HG02885 (cell line): ENCODE measurements around the gene AACS.
"Not testable (repeated sequence)": the region's sequence is repeated elsewhere in the genome, so short reads cannot be mapped to it uniquely, and the experiment has no call there.

Source experiments
- ATAC-seq: cut with Tn5 transposase; IDR thresholded peaks from one replicate; pipeline ENCODE4 v1.9.1; 2021; ENCODE audit warnings: mild to moderate bottlenecking; ENCODE audit not compliant: unreplicated experiment, poor library complexity

AACS gene, protein sequence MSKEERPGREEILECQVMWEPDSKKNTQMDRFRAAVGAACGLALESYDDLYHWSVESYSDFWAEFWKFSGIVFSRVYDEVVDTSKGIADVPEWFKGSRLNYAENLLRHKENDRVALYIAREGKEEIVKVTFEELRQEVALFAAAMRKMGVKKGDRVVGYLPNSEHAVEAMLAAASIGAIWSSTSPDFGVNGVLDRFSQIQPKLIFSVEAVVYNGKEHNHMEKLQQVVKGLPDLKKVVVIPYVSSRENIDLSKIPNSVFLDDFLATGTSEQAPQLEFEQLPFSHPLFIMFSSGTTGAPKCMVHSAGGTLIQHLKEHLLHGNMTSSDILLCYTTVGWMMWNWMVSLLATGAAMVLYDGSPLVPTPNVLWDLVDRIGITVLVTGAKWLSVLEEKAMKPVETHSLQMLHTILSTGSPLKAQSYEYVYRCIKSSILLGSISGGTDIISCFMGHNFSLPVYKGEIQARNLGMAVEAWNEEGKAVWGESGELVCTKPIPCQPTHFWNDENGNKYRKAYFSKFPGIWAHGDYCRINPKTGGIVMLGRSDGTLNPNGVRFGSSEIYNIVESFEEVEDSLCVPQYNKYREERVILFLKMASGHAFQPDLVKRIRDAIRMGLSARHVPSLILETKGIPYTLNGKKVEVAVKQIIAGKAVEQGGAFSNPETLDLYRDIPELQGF

DNA sequence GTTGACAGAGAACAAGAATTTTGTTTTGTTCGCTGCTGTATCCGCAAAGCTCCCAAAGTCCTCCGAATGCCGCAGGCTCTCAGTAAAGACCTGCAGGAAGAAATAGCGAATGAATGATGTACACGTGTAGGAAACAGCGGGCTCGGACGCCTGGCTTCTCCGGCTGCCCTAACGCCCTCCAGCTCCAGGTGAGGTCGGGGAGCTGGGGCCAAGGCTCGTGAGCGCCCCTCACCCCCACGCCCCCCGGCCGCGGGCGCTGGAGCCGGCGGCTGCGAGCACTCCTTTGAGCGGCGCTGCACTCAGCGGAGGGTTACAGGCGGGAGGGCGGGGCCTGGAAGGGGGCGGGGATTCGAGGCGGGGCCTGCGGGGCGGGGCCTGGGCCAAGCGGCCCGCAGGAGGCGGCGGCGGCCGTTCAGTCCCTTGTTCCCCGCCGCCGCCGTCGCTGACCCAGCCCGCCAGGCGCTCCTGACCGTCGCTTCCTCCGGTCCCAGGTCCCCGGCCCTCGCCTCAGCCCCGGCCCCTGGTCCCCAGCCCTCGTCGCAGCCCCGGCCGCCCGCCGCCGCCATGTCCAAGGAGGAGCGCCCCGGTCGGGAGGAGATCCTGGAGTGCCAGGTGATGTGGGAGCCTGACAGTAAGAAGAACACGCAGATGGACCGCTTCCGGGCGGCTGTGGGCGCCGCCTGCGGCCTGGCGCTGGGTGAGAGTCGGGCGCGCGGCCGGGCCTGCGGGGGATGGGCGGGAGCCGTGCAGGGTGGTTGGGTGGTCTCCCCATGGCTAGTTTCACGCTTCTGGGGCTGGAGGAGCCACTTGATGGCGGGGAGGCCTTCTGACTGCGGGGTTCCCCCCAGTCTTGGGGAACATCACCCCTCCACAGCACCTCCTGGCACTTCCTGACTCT lies at the start of gene AACS:
AACS (plus strand) TSS at position 415 of the 898 bp plus-strand sequence; CDS start at position 565, 150 bp downstream.
- ATAC-seq, result peak; percentile 92

DNA sequence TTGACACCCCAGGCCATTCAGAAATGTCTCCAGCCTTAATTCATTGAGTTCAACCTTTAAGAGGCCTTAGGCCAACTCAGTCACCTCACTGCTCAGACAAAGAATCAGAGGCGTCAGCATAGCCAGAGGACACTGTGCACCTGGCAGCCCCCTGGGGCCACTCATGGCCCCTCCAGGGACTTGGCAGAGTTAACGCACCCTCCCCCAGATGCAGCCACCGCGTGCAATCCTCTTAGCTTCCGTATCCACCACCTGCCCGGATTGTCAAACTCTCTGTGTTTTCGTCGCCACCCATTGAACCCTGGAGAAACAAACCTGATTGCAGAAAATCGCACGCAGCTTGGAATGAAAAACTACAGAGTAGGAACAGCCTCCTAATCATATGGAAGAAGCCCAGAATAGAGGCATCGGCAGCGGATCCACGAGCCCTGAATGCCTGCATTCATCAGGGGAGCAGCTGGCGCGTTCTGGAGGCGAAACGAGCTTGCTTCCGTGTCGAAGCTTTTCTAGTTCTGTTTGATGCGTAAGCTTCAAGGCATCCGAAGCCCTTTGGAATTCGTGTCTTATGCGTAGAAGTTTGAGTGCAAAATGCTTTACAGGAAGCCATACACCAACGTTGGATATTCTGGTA lies 49.4 kb upstream of the AACS start:
- no peak for ATAC-seq

DNA sequence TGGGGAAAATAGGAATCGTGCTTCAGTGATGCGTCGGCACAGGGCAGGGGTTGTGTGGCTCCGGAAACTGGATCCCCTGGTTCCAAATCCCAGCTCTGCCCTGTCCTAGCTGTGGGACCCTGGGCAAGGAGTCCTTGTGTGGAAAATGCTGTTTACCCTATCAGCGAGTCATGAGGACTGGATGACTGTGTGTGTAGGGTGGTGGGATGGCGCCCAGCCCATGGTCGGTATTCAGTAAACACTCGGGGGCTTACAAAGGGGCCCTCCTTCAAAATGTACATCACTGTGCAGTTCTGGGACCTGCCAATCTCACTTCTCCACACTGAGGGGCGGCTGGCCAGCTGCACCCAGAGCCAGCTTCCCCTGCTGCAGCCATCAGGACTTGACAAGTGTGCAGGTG lies 47.4 kb upstream of the AACS start:
- no peak for ATAC-seq

DNA sequence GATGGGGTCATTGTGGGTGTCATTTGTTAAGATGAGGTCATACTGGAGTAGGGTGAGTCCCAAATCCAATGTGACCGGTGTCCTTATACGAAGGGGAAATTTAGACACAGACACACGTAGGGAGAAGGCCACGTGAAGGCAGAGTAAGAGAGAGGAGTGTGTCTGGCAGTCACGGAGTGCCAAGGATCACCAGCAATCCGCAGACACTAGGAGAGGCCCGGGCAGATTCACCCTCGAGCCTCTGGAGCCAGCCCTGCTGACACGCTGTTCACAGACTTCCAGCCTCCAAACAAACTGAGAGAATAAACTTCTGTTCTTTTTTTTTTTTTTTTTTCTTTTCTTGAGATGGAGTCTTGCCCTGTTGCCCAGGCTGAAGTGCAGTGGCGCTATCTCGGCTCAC lies 46.9 kb upstream of the AACS start:
- no peak for ATAC-seq

DNA sequence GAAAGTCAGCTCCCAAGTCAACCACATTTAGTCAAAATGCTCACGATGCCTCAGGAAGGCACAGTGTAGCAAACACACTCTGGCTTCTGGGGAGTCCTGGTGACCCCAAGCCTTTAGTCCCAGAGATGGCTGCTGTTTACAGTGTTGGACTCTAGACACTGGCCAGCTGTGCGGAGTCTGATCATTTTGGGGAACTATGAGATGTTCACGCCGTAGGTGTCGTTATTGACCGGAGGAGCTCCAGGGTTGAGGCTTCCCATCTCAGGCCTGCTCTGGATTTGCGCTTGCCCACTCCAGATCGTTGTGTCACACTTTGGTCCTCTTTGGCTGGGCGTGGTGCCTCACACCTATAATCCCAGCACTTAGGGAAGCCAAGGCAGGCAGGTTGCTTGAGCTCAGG lies 44.1 kb upstream of the AACS start:
- no peak for ATAC-seq

DNA sequence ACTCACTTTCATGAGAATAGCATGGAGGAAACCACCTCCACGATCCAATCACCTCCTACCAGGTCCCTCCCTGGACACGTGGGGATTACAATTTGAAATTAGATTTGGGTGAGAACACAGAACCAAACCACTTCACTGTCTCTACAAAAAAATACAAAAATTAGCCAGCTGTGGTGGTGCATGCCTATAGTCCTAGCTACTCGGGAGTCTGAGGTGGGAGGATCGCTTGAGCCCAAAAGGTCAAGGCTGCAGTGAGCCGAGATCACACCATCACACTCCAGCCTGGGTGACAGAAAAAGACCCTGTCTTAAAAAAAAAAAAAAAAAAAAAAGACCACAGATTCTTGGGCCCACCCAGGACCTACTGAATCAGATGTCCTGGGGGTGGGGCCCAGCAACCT lies 43.5 kb upstream of the AACS start:
- ATAC-seq, result no peak

DNA sequence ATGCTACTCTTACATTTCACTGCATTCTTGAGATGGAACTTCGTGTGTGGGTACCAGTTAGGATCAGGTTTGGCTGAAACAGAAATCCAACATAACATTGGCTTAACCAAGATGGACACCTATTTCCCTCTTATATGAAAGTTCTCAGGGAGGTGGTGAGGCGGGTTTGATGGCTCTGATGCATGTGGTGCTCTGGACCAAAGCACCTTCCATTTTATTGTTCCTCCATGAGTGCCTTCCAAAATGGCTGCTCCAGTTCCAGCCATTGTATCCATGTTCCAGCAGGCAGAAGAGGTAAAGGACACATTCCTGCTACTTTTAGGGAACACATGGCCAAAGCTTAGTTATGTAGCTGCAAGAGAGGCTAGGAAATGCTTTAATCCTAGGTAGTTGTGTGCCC lies 42.2 kb upstream of the AACS start:
- no peak for ATAC-seq

DNA sequence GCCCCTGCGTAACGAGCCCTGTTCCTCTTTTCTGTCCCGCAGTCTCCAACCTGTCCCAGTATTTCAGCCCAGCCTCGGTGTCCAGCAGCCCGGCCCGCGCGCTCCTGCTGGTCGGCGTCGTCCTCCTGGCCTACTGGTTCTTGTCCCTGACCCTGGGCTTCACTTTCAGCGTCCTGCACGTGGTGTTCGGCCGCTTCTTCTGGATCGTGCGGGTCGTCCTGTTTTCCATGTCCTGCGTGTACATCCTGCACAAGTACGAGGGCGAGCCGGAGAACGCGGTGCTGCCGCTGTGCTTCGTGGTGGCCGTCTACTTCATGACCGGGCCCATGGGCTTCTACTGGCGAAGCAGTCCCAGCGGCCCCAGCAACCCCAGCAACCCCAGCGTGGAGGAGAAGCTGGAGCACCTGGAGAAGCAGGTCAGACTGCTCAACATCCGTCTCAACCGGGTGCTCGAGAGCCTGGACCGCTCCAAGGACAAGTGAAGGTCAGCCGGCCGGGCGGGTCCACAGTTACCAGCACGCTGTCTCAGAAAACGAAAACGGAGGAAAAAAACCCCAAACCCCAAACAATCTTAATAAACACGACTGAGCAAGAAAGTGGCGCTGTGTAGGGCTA lies 40.2 kb upstream of the AACS start:
- ATAC-seq, result no peak

DNA sequence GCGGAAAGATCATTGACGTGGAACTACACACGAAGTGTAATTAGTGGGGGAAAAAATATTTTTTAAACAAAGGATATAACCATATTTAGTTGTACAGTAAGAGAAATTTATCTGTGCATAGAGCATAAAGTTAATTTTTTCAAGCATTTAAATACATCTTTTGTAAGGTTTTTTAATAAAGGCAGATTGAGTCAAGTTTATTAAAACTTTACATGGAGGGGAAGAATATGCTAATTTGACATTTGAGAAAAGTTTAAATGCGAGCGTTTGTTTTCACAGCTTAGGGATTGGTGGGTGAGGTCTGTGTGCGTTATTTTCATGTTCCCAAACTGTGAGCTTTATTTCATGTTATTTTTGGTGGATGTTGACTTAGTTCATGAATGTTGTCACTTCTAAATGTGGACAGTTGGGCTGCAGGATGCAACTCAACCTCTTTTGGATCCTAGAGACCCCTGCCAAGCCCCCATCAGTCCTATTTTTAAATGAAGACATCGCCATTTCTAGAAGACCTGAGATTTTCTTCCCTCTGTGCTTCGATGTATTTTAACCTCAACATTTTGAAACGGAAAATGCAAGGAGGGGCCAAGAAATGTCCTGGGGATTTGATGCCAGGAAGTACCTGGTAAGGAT lies 39.5 kb upstream of the AACS start:
- no peak for ATAC-seq

DNA sequence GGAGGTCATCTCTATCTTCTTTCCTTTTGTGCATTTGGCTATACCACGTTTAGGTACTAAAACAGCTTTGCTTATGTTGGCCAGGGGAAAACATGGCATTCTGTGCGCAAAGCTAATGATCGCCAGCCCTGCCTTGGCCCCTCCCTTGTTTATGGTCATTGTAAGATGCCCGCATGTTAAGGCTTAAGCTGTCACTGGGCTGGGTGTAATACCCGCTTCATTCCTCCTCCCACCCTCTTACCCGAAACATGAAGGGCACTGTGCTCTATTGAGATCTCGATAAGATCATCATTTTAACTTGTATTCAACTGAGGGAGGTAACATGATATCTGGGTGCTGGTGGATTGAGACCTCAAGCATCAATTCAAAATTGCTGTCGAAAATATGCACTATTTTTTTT lies 37.1 kb upstream of the AACS start:
- ATAC-seq, result no peak

DNA sequence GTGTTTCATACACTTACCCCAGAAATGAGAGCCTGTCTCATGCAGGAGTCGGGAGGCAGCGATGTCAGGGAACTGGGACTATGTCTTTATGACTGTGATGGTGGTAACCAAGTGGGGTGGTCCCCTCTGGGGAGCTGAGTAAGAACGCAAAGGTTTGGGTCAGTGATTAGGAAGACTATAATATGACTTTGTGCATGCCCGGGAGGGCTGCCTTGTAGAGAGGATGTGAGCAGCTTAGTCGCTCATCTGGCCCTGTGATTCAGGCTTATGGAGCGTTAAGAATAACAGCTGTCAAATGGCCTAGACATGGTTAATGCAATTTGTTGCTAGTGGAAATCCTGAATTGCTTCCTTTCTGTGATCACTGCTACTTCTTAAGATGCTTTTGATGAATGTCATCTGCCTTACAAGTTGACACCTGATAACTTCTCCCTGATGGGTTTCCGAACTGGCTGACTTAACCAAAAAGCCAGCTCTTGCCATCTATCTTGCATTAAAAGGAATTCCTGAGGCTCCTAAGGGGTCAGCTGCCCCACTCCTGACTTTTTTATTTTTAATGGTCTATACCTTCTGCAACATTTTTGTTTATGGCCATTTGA lies 35.4 kb upstream of the AACS start:
- no peak for ATAC-seq

DNA sequence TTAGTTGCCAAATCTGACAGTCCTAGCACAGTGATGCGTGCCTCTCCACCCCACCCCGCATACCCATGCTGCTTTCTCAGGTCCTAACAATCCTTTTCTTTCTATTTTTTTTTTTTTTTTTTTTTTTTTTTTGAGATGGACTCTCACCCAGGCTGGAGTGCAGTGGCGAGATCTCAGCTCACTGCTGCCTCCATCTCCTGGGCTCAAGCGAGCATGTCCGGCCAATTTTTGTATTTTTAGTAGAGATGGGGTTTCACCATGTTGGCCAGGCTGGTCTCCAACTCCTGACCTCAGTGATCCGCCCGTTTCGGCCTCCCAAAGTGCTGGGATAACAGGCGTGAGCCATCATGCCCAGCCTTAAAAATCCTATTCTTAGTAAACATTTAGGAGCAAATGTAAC lies 33.8 kb upstream of the AACS start:
- not testable (repeated sequence) for ATAC-seq

DNA sequence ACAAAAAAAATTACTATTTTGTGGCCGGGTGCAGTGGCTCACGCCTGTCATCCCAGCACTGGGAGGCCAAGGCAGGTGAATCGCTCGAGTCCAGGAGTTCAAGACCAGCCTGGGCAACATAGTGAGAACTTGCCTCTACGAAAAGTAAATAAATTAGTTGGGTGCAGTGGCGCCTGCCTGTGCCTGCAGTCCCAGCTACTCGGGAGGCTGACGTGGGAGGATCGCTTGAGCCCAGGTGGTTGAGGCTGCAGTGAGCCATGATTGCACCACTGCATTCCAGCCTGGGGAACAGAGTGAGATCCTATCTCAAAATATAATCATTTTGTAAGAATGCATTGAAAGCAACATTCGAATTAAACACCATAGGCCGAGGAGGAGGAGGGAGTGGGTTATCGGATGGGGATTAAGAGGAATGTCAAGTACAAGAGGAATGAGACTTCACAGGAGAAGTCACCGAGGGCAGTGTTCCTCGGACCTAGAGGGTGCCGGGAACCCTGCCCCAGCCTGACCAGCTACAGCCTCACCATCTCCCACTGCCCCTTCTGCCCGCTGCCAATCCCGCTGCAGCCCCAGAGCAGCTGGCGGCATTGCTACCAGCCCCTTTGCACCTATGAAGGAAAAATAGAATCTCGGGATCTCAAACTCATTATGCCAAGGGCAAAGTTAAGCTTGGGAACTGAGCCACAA lies 32.6 kb upstream of the AACS start:
- ATAC-seq, result no peak

DNA sequence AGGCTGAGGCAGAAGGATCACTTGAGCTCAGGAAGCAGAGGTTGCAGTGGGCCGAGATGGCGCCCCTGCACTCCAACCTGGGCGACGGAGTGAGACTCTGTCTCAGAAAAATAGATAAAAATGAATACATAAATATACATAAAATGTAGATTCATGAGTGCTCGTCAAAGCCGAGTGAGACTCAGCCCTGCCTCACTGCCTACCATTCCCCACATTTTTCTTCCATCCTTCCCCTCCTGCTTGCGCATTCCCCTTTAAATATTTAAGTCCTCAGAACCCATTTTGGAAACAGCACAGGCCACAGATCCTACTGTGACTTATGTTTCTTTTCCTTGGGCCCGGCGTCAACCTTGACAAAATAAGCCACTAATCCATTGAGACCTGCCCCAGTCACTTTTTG lies 31.9 kb upstream of the AACS start:
- ATAC-seq, result no peak

DNA sequence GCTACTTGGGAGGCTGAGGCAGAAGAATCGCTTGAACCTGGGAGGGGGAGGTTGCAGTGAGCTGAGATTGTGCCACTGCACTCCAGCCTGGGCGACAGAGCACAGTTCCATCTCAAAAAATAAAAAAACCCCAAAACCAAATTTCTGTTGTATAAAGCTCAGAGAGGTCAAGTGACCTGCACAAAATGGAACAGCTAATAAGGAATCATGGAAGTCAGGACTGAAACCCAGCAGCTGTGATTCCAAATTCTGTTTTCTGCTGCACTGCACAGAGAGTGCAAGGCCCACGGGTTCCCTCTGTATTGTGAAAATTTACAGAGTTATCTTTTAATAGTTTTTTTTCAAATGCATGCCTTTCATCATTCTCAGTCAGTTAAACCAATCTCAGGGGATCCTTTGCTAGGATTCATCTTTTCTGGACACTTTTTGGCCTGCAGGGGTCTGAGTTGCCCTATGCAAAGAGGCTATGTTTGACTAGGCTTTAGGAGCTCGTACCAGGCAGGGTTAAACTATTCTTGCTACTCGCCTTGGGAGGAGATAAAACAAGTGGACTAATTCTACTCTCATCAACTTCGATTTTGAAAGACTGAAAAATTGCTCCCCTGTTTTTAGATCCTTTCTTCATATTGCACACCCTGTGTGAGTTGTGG lies 26.1 kb upstream of the AACS start:
- no peak for ATAC-seq

DNA sequence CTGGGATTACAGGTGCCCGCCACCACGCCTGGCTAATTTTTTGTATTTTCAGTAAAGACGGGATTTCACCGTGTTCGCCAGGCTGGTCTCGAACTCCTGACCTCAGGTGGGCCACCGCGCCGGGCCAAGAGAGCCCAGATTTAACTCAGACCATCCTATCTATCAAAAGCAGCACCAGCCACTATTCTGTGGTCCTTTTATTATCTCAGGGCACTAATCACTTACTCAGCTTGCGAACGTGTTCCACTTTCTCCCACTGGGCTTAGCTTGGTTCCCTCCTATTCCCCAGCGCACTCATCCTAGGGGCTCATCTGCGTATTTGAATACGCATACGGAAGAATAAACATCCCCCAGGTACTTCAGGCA lies 16.2 kb upstream of the AACS start:
- no peak for ATAC-seq

DNA sequence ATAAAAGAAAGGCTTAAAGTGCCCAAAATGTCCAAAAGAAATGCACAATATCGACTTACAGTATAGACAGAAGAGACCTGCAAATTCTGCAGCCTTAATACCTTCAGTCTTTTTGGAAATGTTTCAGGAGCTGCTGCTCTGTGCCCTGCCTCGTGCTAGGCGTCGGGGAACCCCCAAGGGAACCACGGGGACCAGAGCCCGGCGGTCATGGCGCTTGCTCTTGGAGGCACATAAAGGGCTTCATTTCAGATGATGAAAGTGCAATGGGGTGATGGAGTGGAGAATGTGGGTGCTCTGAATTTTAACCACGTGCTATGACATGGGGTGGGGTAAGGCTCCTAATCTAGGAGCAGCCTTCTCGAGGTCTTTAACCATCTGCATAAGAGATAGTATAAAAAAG lies 14.8 kb upstream of the AACS start:
- ATAC-seq, result no peak

DNA sequence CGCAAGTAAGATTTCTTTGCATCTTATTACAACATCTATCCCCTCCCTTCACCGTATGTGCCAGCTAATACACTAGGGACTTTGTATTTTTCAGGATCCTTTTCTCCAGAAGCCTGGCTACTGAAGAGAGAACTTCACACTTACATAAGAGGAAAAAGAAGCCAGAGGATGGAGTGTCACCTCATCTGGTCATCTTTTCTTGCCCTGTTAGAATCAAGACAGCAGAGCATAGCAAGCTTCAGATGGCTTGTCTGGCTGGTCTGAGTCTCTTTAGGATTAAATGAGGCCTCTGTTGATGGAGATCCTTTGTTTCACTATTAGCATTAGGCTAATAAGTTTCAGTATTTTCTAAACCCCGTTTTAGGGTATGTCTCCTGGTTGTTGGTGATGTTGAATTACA lies 14.4 kb upstream of the AACS start:
- ATAC-seq, result no peak
